T-cell (primary cell): ENCODE data around the gene ARHGAP22. TPM values are rescaled to one million over a fixed set of nuclear protein-coding genes. Genes with fewer than 3 reads are reported as not detected.

Experiments
- ATAC-seq, 4 experiments: fragments of 200-7000 bp in 3 of 4; fragments of 150-1000 bp in 1 of 4; cut with Tn5 transposase; replicated peaks in 1 of 4; 1 replicate in 3 of 4; 2 replicates in 1 of 4; pipeline ENCODE4 v1.10.0; 2021; ENCODE audit warnings: moderate library complexity in 3 of 4, mild to moderate bottlenecking in 2 of 4, moderate number of reproducible peaks in 1 of 4
- CTCF ChIA-PET, 2 donors: fragments of 300-600 bp; sonication (Branson Sonifier 250); formaldehyde crosslinking; loops; one replicate each; lab custom pipeline; 2022; ENCODE audit warnings: antibody characterized with exemption in 2 of 2; lab: Charles Lee
- POLR2A ChIA-PET, 2 donors: fragments of 300-600 bp; sonication (Branson Sonifier 250); formaldehyde crosslinking; loops; one replicate each; lab custom pipeline; 2022; ENCODE audit warnings: antibody characterized with exemption in 2 of 2; lab: Charles Lee
- DNase-seq, 35 experiments: peaks; one replicate each; pipeline versions ENCODE4 v3.0.0 to v3.0.0-alpha.2; 2013 to 2023
- H3K27ac ChIP-seq: one replicate; pipeline ENCODE4 v1.5.1; 2013; ENCODE audit warnings: low read length
- H3K27me3 ChIP-seq, 2 experiments: replicated peaks in 1 of 2; 1 replicate in 1 of 2; 2 replicates in 1 of 2; pipeline versions ENCODE4 v1.6.1 to v1.7.0; 2013; ENCODE audit warnings: low read length in 1 of 2, mixed read lengths in 1 of 2; ENCODE audit not compliant: control insufficient read depth in 2 of 2, insufficient read depth in 2 of 2; ENCODE audit errors: extremely low read depth in 1 of 2
- H3K36me3 ChIP-seq, 2 donors: 1 replicate in 1 of 2; 2 replicates in 1 of 2; pipeline versions ENCODE4 v1.6.1 to v1.7.0; 2013; ENCODE audit warnings: low read length in 1 of 2; ENCODE audit not compliant: control insufficient read depth in 2 of 2, insufficient read depth in 1 of 2; ENCODE audit errors: extremely low read depth in 1 of 2
- H3K4me1 ChIP-seq, 2 experiments: 1 replicate in 1 of 2; 2 replicates in 1 of 2; pipeline versions ENCODE4 v1.6.1 to v1.7.0; 2013; ENCODE audit warnings: low read length in 2 of 2, mixed read lengths in 1 of 2; ENCODE audit not compliant: insufficient read depth in 2 of 2, control insufficient read depth in 1 of 2; ENCODE audit errors: extremely low read depth in 1 of 2
- H3K4me3 ChIP-seq, 2 donors: 1 replicate in 1 of 2; 2 replicates in 1 of 2; pipeline versions ENCODE4 v1.5.1 to v1.7.0; 2013; ENCODE audit warnings: mild to moderate bottlenecking in 2 of 2, low read length in 1 of 2, moderate library complexity in 1 of 2; ENCODE audit not compliant: control insufficient read depth in 1 of 2; ENCODE audit errors: extremely low read depth in 1 of 2
- H3K9me3 ChIP-seq: 2 replicates; pipeline ENCODE4 v1.7.0; 2013
- H3K27ac Mint-ChIP-seq, 2 donors: one replicate each; pipeline ENCODE4 v1.8.0; 2020 to 2021; ENCODE audit warnings: mild to moderate bottlenecking in 2 of 2, mixed read lengths in 2 of 2
- H3K27me3 Mint-ChIP-seq, 2 donors: one replicate each; pipeline ENCODE4 v1.8.0; 2021 to 2022; ENCODE audit warnings: mixed read lengths in 2 of 2
- H3K36me3 Mint-ChIP-seq: one replicate; pipeline ENCODE4 v1.8.0; 2021; ENCODE audit warnings: mixed read lengths
- H3K4me1 Mint-ChIP-seq, 3 donors: one replicate each; pipeline ENCODE4 v1.8.0; 2020 to 2022; ENCODE audit warnings: mixed read lengths in 3 of 3, mild to moderate bottlenecking in 1 of 3
- H3K4me3 Mint-ChIP-seq, 3 donors: one replicate each; pipeline ENCODE4 v1.8.0; 2020 to 2022; ENCODE audit warnings: mild to moderate bottlenecking in 3 of 3, mixed read lengths in 3 of 3, moderate library complexity in 3 of 3
- H3K9me3 Mint-ChIP-seq, 3 donors: one replicate each; pipeline ENCODE4 v1.8.0; 2020 to 2022; ENCODE audit warnings: mixed read lengths in 3 of 3
- WGBS: methylation state at CpG from one replicate; pipeline ENCODE4 v1.1.5; 2013; ENCODE audit warnings: missing lambda C conversion rate; ENCODE audit not compliant: insufficient coverage; 5-methylcytosine and 5-hydroxymethylcytosine counted together
- total RNA-seq, 35 experiments: library from RNA in 6 of 35; stranded (reverse) in 6 of 35; fragments of 120-200 nt in 1 of 35; gene quantifications; one replicate each; pipeline versions ENCODE4 v1.2.1 to v1.2.4 and lab custom pipeline; 2013 to 2026

Gene ARHGAP22
- total RNA-seq, 5 donors from 2014 or later (not counting 1 experiment from before 2014, with no cell fraction given): 0.33 to 2.2 (median 0.60) TPM

- H3K4me3 ChIP-seq: no peak overlapping the region
- H3K36me3 ChIP-seq: no peaks in the 10 kb centered on the region
- peaks cover 0 to 4% of the 10 kb centered on the region in 2 experiments for H3K27me3 ChIP-seq
- Mint-ChIP-seq H3K36me3 (no peaks in the 10 kb centered on the region), H3K4me1 (no peaks in the 10 kb centered on the region), H3K27me3 (no peaks in the 10 kb centered on the region), H3K9me3 (no peaks in the 10 kb centered on the region), H3K27ac (no peak overlapping the region), H3K4me3 (no peak overlapping the region)
- ChIA-PET CTCF (no interaction called here), POLR2A (no interaction called here)
- no peaks in the 10 kb centered on the region for H3K9me3 ChIP-seq
- no peak for ATAC-seq
- no peaks in the 10 kb centered on the region for H3K4me1 ChIP-seq
- 67% methylated on average over 2 of the region's 3 CpGs for WGBS
- no peak overlapping the region for H3K27ac ChIP-seq
- peak in 1 of 35 experiments; percentile 17 for DNase-seq
Observed at GRCh38 chr10:48468866-48469511, 135.9 kb downstream of the ARHGAP22 start.

GRCh38 chr10:48468130-48468790, 136.6 kb downstream of the ARHGAP22 start:
- H3K36me3 Mint-ChIP-seq: no peaks in the 10 kb centered on the region
- H3K4me3 Mint-ChIP-seq: no peak overlapping the region
- no peak for ATAC-seq
- H3K4me1 Mint-ChIP-seq: no peaks in the 10 kb centered on the region
- DNase-seq: peak in 2 of 35 experiments; percentile 2 to 17
- H3K36me3 ChIP-seq: no peaks in the 10 kb centered on the region
- no peak overlapping the region for H3K27ac Mint-ChIP-seq
- H3K27ac ChIP-seq: no peak overlapping the region
- peaks cover 0 to 2% of the 10 kb centered on the region in 2 experiments for H3K27me3 ChIP-seq
- no peak overlapping the region for H3K4me3 ChIP-seq
- no peaks in the 10 kb centered on the region for H3K9me3 ChIP-seq
- no CpG with 5 or more reads among the region's 3 CpGs for WGBS
- ChIA-PET CTCF (no interaction called here), POLR2A (no interaction called here)
- no peaks in the 10 kb centered on the region for H3K9me3 Mint-ChIP-seq
- no peaks in the 10 kb centered on the region for H3K4me1 ChIP-seq
- H3K27me3 Mint-ChIP-seq: no peaks in the 10 kb centered on the region

- no peak for ATAC-seq
- ChIA-PET CTCF (no interaction called here), POLR2A (no interaction called here)
- Histone ChIP-seq H3K9me3 (no peaks in the 10 kb centered on the region), H3K4me3 (no peak overlapping the region), H3K27ac (no peak overlapping the region), H3K27me3 (peaks cover 0 to 2% of the 10 kb centered on the region in 2 experiments), H3K36me3 (no peaks in the 10 kb centered on the region), H3K4me1 (no peaks in the 10 kb centered on the region)
- WGBS: 83% methylated on average over 2 of the region's 4 CpGs
- Mint-ChIP-seq H3K27me3 (no peaks in the 10 kb centered on the region), H3K36me3 (no peaks in the 10 kb centered on the region), H3K4me3 (no peak overlapping the region), H3K4me1 (no peaks in the 10 kb centered on the region), H3K27ac (no peak overlapping the region), H3K9me3 (no peaks in the 10 kb centered on the region)
- no peak for DNase-seq
Observed at GRCh38 chr10:48467669-48468068, 137.2 kb downstream of the ARHGAP22 start.

- Mint-ChIP-seq H3K4me3 (no peak overlapping the region), H3K27ac (no peak overlapping the region), H3K36me3 (no peaks in the 10 kb centered on the region), H3K4me1 (no peaks in the 10 kb centered on the region), H3K9me3 (no peaks in the 10 kb centered on the region), H3K27me3 (no peaks in the 10 kb centered on the region)
- H3K27me3 ChIP-seq: peaks cover 0 to 2% of the 10 kb centered on the region in 2 experiments
- H3K9me3 ChIP-seq: no peaks in the 10 kb centered on the region
- DNase-seq (peak in 1 of 35 experiments; percentile 15), ATAC-seq (no peak)
- no peak overlapping the region for H3K27ac ChIP-seq
- H3K4me1 ChIP-seq: no peaks in the 10 kb centered on the region
- POLR2A ChIA-PET: no interaction called here
- H3K36me3 ChIP-seq: no peaks in the 10 kb centered on the region
- WGBS: 98% methylated on average over 31 of the region's 43 CpGs
- H3K4me3 ChIP-seq: no peak overlapping the region
- CTCF ChIA-PET: no interaction called here
Observed at GRCh38 chr10:48466611-48467240, 138.1 kb downstream of the ARHGAP22 start.

GRCh38 chr10:48465860-48466521, 138.9 kb downstream of the ARHGAP22 start:
- Histone ChIP-seq H3K27ac (no peak overlapping the region), H3K36me3 (no peaks in the 10 kb centered on the region), H3K9me3 (no peaks in the 10 kb centered on the region), H3K4me3 (no peak overlapping the region), H3K4me1 (no peaks in the 10 kb centered on the region), H3K27me3 (peaks cover 0 to 2% of the 10 kb centered on the region in 2 experiments)
- Mint-ChIP-seq H3K4me3 (no peak overlapping the region), H3K36me3 (no peaks in the 10 kb centered on the region), H3K27ac (no peak overlapping the region), H3K4me1 (no peaks in the 10 kb centered on the region), H3K27me3 (no peaks in the 10 kb centered on the region), H3K9me3 (no peaks in the 10 kb centered on the region)
- DNase-seq (peak in 1 of 35 experiments; percentile 22), ATAC-seq (no peak)
- CTCF ChIA-PET: no interaction called here
- 97% methylated on average over 39 of the region's 42 CpGs for WGBS
- POLR2A ChIA-PET: no interaction called here

- no peaks in the 10 kb centered on the region for H3K4me1 ChIP-seq
- no peaks in the 10 kb centered on the region for H3K9me3 ChIP-seq
- POLR2A ChIA-PET: no interaction called here
- no peaks in the 10 kb centered on the region for H3K4me1 Mint-ChIP-seq
- no peaks in the 10 kb centered on the region for H3K9me3 Mint-ChIP-seq
- H3K36me3 Mint-ChIP-seq: no peaks in the 10 kb centered on the region
- DNase-seq (peak in 2 of 35 experiments; percentile 4 to 23), ATAC-seq (no peak)
- H3K27ac ChIP-seq: no peak overlapping the region
- no peak overlapping the region for H3K27ac Mint-ChIP-seq
- H3K4me3 ChIP-seq: no peak overlapping the region
- H3K4me3 Mint-ChIP-seq: no peak overlapping the region
- H3K27me3 Mint-ChIP-seq: no peaks in the 10 kb centered on the region
- CTCF ChIA-PET: no interaction called here
- no peaks in the 10 kb centered on the region for H3K36me3 ChIP-seq
- H3K27me3 ChIP-seq: no peaks in the 10 kb centered on the region
- WGBS: 78% methylated on average over 24 of the region's 27 CpGs
Observed at GRCh38 chr10:48464871-48465736, 139.8 kb downstream of the ARHGAP22 start.
